Erythroblast (primary cell): Measurements from ENCODE around the gene DALRD3.
"Not testable (repeated sequence)": the region's sequence is repeated elsewhere in the genome, so short reads cannot be mapped to it uniquely, and the experiment has no call there.

Source experiments
- DNase-seq, 2 experiments: peaks; one replicate each; lab custom pipeline; 2025; lab: John Stamatoyannopoulos, UW
- GATA1 ChIP-seq: IDR thresholded peaks from 2 replicates; pipeline ENCODE4 v1.6.1; 2011; ENCODE audit warnings: low read depth, mild to moderate bottlenecking, control low read depth, low read length, moderate library complexity
- POLR2A ChIP-seq: IDR thresholded peaks from 2 replicates; pipeline ENCODE4 v1.6.1; 2011; ENCODE audit warnings: mild to moderate bottlenecking, low read length

DALRD3 gene

GRCh38 chr3:49016414-49017228 lies 1.8 kb downstream of the DALRD3 start:
- DNase-seq: no peak
- no peak for TF ChIP-seq GATA1
- TF ChIP-seq POLR2A: no peak

- DNase-seq: no peak
- TF ChIP-seq GATA1 (no peak), POLR2A (no peak)
Observed at GRCh38 chr3:49015765-49016164, 2.6 kb downstream of the DALRD3 start.

- no peak for DNase-seq
- TF ChIP-seq POLR2A (no peak), GATA1 (no peak)
Observed at GRCh38 chr3:49015072-49015471, 3.3 kb downstream of the DALRD3 start.

- DNase-seq: peak; percentile 61 to 71
Observed at GRCh38 chr3:49013738-49014660, 4.4 kb downstream of the DALRD3 start.

GRCh38 chr3:49013113-49013737 lies 5.2 kb downstream of the DALRD3 start:
- DNase-seq: no peak
- TF ChIP-seq GATA1 (no peak), POLR2A (no peak)

More at GRCh38 chr3:49013738-49014660, 4.4 kb downstream of the DALRD3 start:
- TF ChIP-seq GATA1: no peak
- peak; percentile 14 for TF ChIP-seq POLR2A

- DNase-seq: no peak
- no peak for TF ChIP-seq POLR2A
- no peak for TF ChIP-seq GATA1
Observed at GRCh38 chr3:49012441-49013017, 5.9 kb downstream of the DALRD3 start.

- TF ChIP-seq GATA1 (no peak), POLR2A (no peak)
- DNase-seq: no peak
Observed at GRCh38 chr3:49009396-49009795, 9.0 kb downstream of the DALRD3 start.

- not testable (repeated sequence) for DNase-seq
Observed at GRCh38 chr3:49008627-49009026, 9.8 kb downstream of the DALRD3 start.

GRCh38 chr3:49007771-49008528 lies 10.4 kb downstream of the DALRD3 start:
- TF ChIP-seq POLR2A: no peak
- no peak for TF ChIP-seq GATA1
- DNase-seq: peak; percentile 94 to 97

GRCh38 chr3:49007068-49007770 lies 11.2 kb downstream of the DALRD3 start, which contains the start of gene WDR6:
TSS of gene WDR6 (plus strand) at chr3:49007391. CDS start at chr3:49007432, 41 bp downstream.
- no peak for TF ChIP-seq GATA1
- peak; percentile 94 for TF ChIP-seq POLR2A
- peak; percentile 97 to 98 for DNase-seq

- TF ChIP-seq GATA1 (no peak), POLR2A (no peak)
- DNase-seq: peak; percentile 71 to 78
Observed at GRCh38 chr3:49006408-49007067, 11.8 kb downstream of the DALRD3 start.
